BLaER1 treated with 17β-estradiol and CSF1 and Interleukin-3, amounts not matched to agents 10 nM and 100 nM (cell line): Measurements from ENCODE around the gene ARFGEF2.

Source experiments
- H3K27ac ChIP-seq, 11 experiments: shearing (Covaris generic); formaldehyde crosslinking; 2 replicates each; pipeline ENCODE4 v1.8.1; 2022
- H3K27me3 ChIP-seq, 11 experiments: shearing (Covaris generic); formaldehyde crosslinking; 2 replicates each; pipeline ENCODE4 v1.8.1; 2022
- H3K36me3 ChIP-seq, 11 experiments: shearing (Covaris generic); formaldehyde crosslinking; 2 replicates each; pipeline ENCODE4 v1.8.1; 2022
- H3K4me1 ChIP-seq, 10 experiments: shearing (Covaris generic); formaldehyde crosslinking; 2 replicates each; pipeline ENCODE4 v1.8.1; 2022
- H3K4me2 ChIP-seq, 11 experiments: shearing (Covaris generic); formaldehyde crosslinking; 2 replicates each; pipeline ENCODE4 v1.8.1; 2022
- H3K4me3 ChIP-seq, 10 experiments: shearing (Covaris generic); formaldehyde crosslinking; 2 replicates each; pipeline ENCODE4 v1.8.1; 2022
- H3K9ac ChIP-seq, 11 experiments: shearing (Covaris generic); formaldehyde crosslinking; 2 replicates each; pipeline ENCODE4 v1.8.1; 2022
- H3K9me3 ChIP-seq, 11 experiments: shearing (Covaris generic); formaldehyde crosslinking; replicated peaks in 1 of 11; 2 replicates each; pipeline ENCODE4 v1.8.1; 2022
- H4K20me1 ChIP-seq, 11 experiments: shearing (Covaris generic); formaldehyde crosslinking; 2 replicates each; pipeline ENCODE4 v1.8.1; 2022
- Cebpa-rat ChIP-seq, 11 experiments: shearing (Covaris generic); IDR thresholded peaks; 2 replicates each; pipeline ENCODE4 v1.8.1; 2022

ARFGEF2 gene

DNA sequence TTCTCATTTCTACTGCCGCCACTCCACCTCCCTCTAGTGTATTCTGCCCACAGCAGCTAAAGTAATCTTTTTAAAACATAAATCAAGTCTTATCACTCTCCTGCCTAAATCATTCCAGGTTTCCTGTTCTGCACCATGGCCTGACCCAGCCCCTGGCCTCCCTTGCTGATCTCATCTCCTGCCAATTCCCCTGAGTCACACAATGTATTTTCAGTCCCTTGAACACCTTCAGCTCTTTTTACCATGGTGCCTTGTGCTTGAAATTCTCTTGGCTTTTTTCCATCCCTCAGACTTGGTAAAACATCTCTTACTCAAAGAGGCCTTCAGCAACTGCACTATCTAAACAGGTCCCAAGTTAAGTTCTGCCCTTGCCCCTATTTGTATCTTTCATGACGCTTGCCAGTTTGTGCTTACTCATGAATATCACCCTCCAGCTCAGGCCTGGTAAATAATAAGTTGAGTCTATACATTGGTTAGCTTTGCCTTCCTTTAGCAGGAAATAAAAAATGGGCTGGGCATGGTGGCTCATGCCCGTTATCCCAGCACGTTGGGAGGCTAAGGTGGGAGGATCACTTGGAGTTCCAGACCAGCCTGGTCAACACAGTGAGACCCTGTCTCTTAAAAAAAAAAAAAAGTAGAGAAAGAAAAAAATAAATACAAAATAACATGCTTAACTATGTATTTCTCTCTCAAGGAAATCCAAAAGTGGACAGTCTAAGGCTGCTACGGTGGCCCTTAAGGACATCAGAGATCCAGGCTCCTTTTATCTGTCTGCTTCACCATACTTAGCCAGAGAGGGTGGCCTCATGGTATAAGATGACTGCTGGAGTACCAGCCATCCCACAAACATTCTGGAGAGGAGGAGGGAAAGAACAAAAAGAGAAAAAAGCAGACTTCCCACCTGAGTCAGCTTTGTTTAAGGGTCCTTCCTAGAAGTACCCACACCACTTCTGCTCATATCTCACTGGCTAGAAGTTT, 62.2 kb downstream of the ARFGEF2 start:
- Histone ChIP-seq H4K20me1 (peaks cover 0 to 23% (median 6%) of the 10 kb centered on the region in 11 experiments; a peak in 9 of 22 replicates), H3K36me3 (peaks cover 76 to 89% (median 83%) of the 10 kb centered on the region in 11 experiments)
- TF ChIP-seq Cebpa-rat (IDR thresholded peaks at IDR 0.05): no peak

DNA sequence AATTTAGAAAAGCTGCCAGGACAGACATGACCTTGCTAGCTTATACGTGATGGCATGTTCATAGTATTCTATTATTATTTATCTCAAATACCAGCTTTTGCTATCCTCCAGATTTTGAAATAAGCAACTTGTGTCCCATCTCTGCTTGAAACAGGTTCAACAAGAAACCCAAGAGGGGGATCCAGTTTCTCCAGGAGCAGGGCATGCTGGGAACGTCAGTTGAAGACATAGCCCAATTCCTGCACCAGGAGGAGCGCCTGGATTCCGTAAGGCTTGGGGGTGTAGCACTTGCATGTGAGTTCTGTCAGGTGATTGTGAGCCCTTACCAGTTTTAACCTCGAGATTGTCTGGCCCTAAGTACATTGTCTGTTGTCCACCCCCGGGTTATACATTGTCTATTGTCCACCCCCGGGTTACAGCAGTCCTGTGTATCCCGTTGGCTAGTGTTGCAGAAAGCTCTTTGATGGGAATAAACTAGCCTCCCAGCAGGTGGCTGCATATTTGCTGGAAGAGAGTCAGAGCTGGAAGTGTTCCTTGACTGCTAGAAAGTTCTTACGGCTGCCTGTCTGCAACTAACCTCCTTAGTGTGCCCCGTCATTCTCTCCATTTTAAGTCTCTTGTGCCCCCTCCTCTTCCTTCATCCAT, 63.2 kb downstream of the ARFGEF2 start:
- Histone ChIP-seq H3K4me1 (peaks cover 0 to 5% (median 0%) of the 10 kb centered on the region in 10 experiments; a peak in 2 of 20 replicates), H3K27ac (no peak overlapping the region), H3K9ac (no peak overlapping the region), H3K36me3 (peaks cover 81 to 96% (median 89%) of the 10 kb centered on the region in 11 experiments), H3K9me3 (peaks cover 0 to 11% (median 6%) of the 10 kb centered on the region in 11 experiments; a peak in 10 of 22 replicates), H3K4me3 (no peak overlapping the region), H4K20me1 (peaks cover 0 to 23% (median 6%) of the 10 kb centered on the region in 11 experiments; a peak in 8 of 22 replicates), H3K27me3 (no peaks in the 10 kb centered on the region), H3K4me2 (no peak overlapping the region)
- TF ChIP-seq Cebpa-rat (IDR thresholded peaks at IDR 0.05): no peak

More for the DNA sequence above, 62.2 kb downstream of the ARFGEF2 start:
- Histone ChIP-seq H3K9me3 (peaks cover 0 to 11% (median 6%) of the 10 kb centered on the region in 11 experiments; a peak in 10 of 22 replicates), H3K4me2 (no peak overlapping the region), H3K27ac (no peak overlapping the region), H3K4me1 (peaks cover 0 to 5% (median 0%) of the 10 kb centered on the region in 10 experiments; a peak in 2 of 20 replicates), H3K27me3 (no peaks in the 10 kb centered on the region), H3K4me3 (no peak overlapping the region), H3K9ac (no peak overlapping the region)

- H3K27ac ChIP-seq: no peak overlapping the region
- no peak overlapping the region for H3K4me2 ChIP-seq
- no peak for TF ChIP-seq Cebpa-rat (IDR thresholded peaks at IDR 0.05)
- H3K4me3 ChIP-seq: no peak overlapping the region
- H3K36me3 ChIP-seq: peaks cover 98 to 100% (median 99%) of the 10 kb centered on the region in 11 experiments
- peaks cover 0 to 10% (median 6%) of the 10 kb centered on the region in 11 experiments; a peak in 10 of 22 replicates for H3K9me3 ChIP-seq
- no peaks in the 10 kb centered on the region for H3K27me3 ChIP-seq
- H3K9ac ChIP-seq: no peak overlapping the region
- peaks cover 0 to 5% (median 0%) of the 10 kb centered on the region in 10 experiments; a peak in 2 of 20 replicates for H3K4me1 ChIP-seq
- H4K20me1 ChIP-seq: peaks cover 0 to 23% (median 6%) of the 10 kb centered on the region in 11 experiments; a peak in 8 of 22 replicates
Measured at GRCh38 chr20:48986899-48987298, 65.4 kb downstream of the ARFGEF2 start.

DNA sequence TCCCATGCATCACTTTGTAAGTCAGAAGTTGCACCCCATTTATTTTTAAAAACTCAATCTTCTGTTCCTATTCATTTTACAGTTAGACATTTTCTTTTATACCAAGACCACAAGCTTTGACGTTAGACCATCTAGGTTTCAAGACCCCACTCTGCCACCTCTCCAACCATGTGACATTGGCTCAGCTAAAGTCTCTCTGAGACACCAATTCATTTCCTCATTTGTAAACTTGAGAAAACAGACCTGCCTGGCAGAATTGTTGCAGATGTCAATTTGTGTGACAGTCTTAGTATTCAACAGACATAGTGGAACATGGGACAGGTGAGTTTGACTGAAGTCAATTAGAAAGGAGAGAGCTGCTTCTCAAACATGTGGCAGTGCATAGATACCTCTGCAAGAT, 69.0 kb downstream of the ARFGEF2 start:
- Histone ChIP-seq H3K4me2 (no peak overlapping the region), H4K20me1 (peaks cover 0 to 29% (median 6%) of the 10 kb centered on the region in 11 experiments; a peak in 6 of 22 replicates), H3K27me3 (no peaks in the 10 kb centered on the region), H3K27ac (no peak overlapping the region), H3K36me3 (peaks cover 100% of the 10 kb centered on the region in 11 experiments), H3K9ac (no peak overlapping the region), H3K4me1 (no peaks in the 10 kb centered on the region), H3K9me3 (no peaks in the 10 kb centered on the region), H3K4me3 (no peak overlapping the region)
- TF ChIP-seq Cebpa-rat (IDR thresholded peaks at IDR 0.05): no peak

DNA sequence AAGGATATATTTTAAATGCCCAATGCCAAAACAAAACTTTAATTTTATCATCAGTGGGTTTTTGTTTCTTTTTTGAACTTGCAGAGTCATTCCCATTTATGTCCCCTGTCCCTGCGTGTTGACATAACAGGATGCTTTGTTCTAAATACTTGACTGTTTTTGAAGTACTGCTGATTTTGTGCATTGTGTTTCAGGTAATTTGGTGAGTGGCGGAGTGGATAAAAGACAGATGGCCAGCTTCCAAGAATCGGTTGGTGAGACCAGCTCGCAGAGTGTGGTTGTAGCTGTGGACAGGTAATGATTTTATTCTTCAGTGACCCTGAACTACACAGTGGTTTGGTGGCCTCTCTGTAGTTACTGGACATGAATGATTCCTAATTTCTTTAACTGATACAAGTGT, 74.1 kb downstream of the ARFGEF2 start:
- Histone ChIP-seq H3K4me3 (no peak overlapping the region), H3K27me3 (no peaks in the 10 kb centered on the region), H3K27ac (no peak overlapping the region), H3K9ac (no peak overlapping the region), H4K20me1 (peaks cover 0 to 17% (median 3%) of the 10 kb centered on the region in 11 experiments; a peak in 3 of 22 replicates), H3K9me3 (no peaks in the 10 kb centered on the region), H3K4me2 (no peak overlapping the region), H3K36me3 (peaks cover 100% of the 10 kb centered on the region in 11 experiments), H3K4me1 (no peaks in the 10 kb centered on the region)
- no peak for TF ChIP-seq Cebpa-rat (IDR thresholded peaks at IDR 0.05)

- Histone ChIP-seq H3K4me3 (no peak overlapping the region), H3K27me3 (no peaks in the 10 kb centered on the region), H3K4me2 (no peak overlapping the region), H3K9me3 (no peaks in the 10 kb centered on the region), H3K4me1 (no peaks in the 10 kb centered on the region), H3K27ac (no peak overlapping the region), H3K36me3 (peaks cover 91 to 100% (median 98%) of the 10 kb centered on the region in 11 experiments), H3K9ac (no peak overlapping the region), H4K20me1 (peaks cover 0 to 2% (median 0%) of the 10 kb centered on the region in 11 experiments; a peak in 2 of 22 replicates)
- no peak for TF ChIP-seq Cebpa-rat (IDR thresholded peaks at IDR 0.05)
Measured at GRCh38 chr20:48999890-49000870, 78.7 kb downstream of the ARFGEF2 start.

- H3K27me3 ChIP-seq: no peaks in the 10 kb centered on the region
- H3K9ac ChIP-seq: no peak overlapping the region
- TF ChIP-seq Cebpa-rat (IDR thresholded peaks at IDR 0.05): no peak
- no peaks in the 10 kb centered on the region for H3K9me3 ChIP-seq
- no peaks in the 10 kb centered on the region for H3K4me1 ChIP-seq
- no peak overlapping the region for H3K27ac ChIP-seq
- no peaks in the 10 kb centered on the region; a peak in 2 of 22 replicates for H4K20me1 ChIP-seq
- no peak overlapping the region for H3K4me2 ChIP-seq
- H3K36me3 ChIP-seq: peaks cover 90 to 100% (median 98%) of the 10 kb centered on the region in 11 experiments
- H3K4me3 ChIP-seq: no peak overlapping the region
Measured at GRCh38 chr20:49001741-49002140, 80.2 kb downstream of the ARFGEF2 start.

DNA sequence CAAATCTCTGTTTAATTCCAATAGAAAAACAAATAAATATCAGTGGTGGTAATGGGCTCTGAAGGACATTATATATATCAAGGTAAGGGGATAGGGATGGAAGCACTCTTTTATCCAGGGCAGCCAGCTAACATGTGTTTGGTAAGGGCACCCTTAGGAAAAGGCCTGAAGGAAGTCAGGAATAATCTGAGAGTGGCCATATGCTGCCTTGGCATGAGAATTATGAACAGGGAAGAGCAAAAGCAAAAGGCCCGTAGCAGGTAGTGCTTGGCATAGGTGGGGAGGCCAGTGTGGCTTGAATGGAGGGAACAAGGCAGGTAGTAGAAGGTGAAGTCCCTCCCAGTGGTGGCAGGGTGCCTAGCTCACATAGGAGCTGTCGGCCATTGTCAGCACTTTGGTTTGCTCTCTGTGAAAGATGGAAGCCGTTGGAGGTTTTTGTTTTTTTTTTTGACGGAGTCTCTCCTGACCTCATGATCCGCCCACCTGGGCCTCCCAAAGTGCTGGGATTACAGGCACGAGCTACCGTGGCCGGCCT, 85.0 kb downstream of the ARFGEF2 start:
- Histone ChIP-seq H3K4me3 (no peak overlapping the region), H3K4me2 (no peak overlapping the region), H3K9me3 (no peaks in the 10 kb centered on the region), H3K9ac (no peak overlapping the region), H3K27me3 (no peaks in the 10 kb centered on the region), H3K4me1 (no peaks in the 10 kb centered on the region), H3K27ac (no peak overlapping the region), H3K36me3 (peaks cover 82 to 100% (median 98%) of the 10 kb centered on the region in 11 experiments), H4K20me1 (peaks cover 0 to 9% (median 0%) of the 10 kb centered on the region in 11 experiments; a peak in 2 of 22 replicates)
- no peak for TF ChIP-seq Cebpa-rat (IDR thresholded peaks at IDR 0.05)
